Left forelimb (tissue), 1 donor: ENCODE measurements around the gene TASP1.
A peak's percentile ranks its signal among the peaks of the same experiment; 100 is the strongest.
"Not testable (repeated sequence)": the region's sequence is repeated elsewhere in the genome, so short reads cannot be mapped to it uniquely, and the experiment has no call there.

Experiments used
- DNase-seq: peaks from one replicate; pipeline ENCODE4 v3.0.0-alpha.2; 2018; ENCODE audit warnings: low spot score

Gene TASP1

GRCh38 chr20:13638496-13639149 lies at the start of gene TASP1:
Gene TASP1, minus strand, starts transcription at chr20:13638932. Its CDS starts 8,854 bp downstream, at chr20:13630078.
- DNase-seq: peak; percentile 95

- DNase-seq: no peak
These were observed 49.1 kb upstream of the TASP1 start for GRCh38 chr20:13687815-13688214.

- DNase-seq: no peak
These were observed 46.9 kb upstream of the TASP1 start for GRCh38 chr20:13685623-13686022.

- DNase-seq: no peak
These were observed 46.0 kb upstream of the TASP1 start for GRCh38 chr20:13684566-13685222.

- no peak for DNase-seq
These were observed 45.1 kb upstream of the TASP1 start for GRCh38 chr20:13683833-13684232.

- no peak for DNase-seq
These were observed 42.8 kb upstream of the TASP1 start for GRCh38 chr20:13681248-13682125.

- no peak for DNase-seq
These were observed 40.2 kb upstream of the TASP1 start for GRCh38 chr20:13678944-13679343.

GRCh38 chr20:13677241-13677640 lies 38.5 kb upstream of the TASP1 start:
- DNase-seq: no peak

GRCh38 chr20:13676682-13677081 lies 38.0 kb upstream of the TASP1 start:
- no peak for DNase-seq

- no peak for DNase-seq
These were observed 34.0 kb upstream of the TASP1 start for GRCh38 chr20:13672690-13673089.

GRCh38 chr20:13671916-13672378 lies 33.2 kb upstream of the TASP1 start:
- peak; percentile 65 for DNase-seq

- no peak for DNase-seq
These were observed 32.8 kb upstream of the TASP1 start for GRCh38 chr20:13671512-13671911.

- DNase-seq: no peak
These were observed 31.4 kb upstream of the TASP1 start for GRCh38 chr20:13670160-13670559.

GRCh38 chr20:13665709-13666395 lies 27.1 kb upstream of the TASP1 start:
- no peak for DNase-seq

- peak; percentile 77 for DNase-seq
These were observed 22.4 kb upstream of the TASP1 start for GRCh38 chr20:13661070-13661685.

- no peak for DNase-seq
These were observed 20.6 kb upstream of the TASP1 start for GRCh38 chr20:13659288-13659687.

GRCh38 chr20:13658060-13658459 lies 19.3 kb upstream of the TASP1 start:
- not testable (repeated sequence) for DNase-seq

GRCh38 chr20:13656721-13657368 lies 18.1 kb upstream of the TASP1 start:
- DNase-seq: no peak

- DNase-seq: no peak
These were observed 15.8 kb upstream of the TASP1 start for GRCh38 chr20:13654463-13655023.

GRCh38 chr20:13650474-13650873 lies 11.7 kb upstream of the TASP1 start:
- no peak for DNase-seq
